ENCODE results near the gene CNIH1.
"Not testable (repeated sequence)": the region's sequence is repeated elsewhere in the genome, so short reads cannot be mapped to it uniquely, and the experiment has no call there.

CNIH1 gene

DNA sequence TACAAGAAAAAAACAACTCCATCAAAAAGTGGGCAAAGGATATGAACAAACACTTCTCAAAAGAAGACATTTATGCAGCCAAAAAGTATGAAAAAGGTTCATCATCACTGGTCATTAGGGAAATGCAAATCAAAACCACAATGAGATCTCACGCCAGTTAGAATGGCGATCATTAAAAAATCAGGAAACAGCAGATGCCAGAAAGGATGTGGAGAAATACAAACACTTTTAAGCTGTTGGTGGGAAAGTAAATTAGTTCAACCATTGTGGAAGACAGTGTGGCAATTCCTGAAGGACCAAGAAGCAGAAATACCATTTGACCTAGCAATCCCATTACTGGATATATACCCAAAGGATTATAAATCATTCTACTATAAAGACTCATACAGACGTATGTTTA is 60.6 kb downstream of the CNIH1 start:
- not testable (repeated sequence) for DNase-seq (ENCODE audit: low read depth)

DNA sequence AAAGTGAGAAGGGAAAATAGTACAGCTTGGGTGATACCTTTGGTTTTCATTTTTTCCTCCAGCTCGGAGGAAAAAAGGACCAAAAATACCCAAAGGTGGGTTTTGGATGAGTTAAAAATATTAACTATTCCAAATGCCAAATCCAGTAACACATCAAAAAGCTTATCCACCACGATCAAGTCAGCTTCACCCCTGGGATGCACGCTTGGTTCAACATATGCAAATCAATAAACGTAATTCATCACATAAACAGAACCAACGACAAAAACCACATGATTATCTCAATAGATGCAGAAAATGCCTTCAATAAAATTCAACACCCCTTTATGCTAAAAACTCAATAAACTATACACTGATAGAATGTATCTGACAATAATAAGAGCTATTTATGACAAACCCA is 62.3 kb downstream of the CNIH1 start:
- not testable (repeated sequence) for DNase-seq (ENCODE audit: low read depth)

DNA sequence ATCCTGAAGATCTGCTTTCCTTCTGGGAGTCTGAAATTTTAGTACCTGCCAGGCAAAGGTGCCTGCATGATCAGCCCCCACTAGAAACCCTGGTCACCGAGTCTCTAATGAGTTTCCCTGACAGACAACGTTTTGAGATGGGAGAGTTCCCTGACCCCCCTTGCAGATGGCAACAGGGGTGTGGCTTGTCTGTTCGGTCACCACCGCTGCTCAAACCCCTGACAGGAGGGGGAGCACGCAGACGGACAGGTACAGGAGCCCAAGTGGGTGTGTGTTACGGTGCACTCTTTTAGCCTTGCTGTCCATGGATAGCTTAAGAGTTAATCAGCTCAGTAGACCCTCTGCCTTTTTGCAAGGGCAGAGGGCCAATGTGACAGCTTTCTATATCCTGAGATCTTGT is 63.7 kb downstream of the CNIH1 start:
- DNase-seq (ENCODE audit: low read depth), result no peak

DNA sequence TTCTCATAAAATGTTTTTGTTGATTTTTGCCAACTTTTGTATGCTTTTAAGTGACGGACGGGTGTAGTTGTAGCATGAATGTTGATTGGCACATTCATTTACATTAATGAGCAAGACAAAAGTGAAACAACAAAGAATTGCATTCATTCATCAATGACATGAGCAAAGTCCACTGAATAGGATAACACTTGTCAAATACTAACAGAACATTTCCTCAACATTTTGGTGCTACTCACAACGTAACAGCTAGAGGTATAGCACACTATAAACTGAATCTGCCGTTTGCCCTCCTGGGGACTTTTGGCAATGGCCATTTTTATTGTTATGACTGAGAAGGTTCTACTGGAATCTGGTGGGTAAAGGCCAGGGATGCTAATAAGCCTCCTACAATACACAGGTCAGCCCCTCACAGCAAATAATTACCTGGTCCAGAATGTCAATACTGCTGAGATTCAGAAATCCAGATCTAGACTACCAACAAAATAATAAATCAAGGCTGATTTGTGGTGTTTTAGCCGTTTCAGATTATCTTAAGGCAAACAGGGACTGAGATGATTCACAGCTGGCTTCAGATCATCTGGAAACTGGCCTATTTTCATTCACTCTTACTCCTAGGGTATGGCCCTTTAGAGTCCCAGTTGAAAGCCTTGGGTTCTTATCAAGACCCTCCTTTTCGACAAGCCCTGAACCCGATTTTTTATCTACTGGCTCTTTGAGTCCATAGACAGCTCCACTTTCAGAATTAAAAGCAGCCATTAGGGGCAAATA is 66.9 kb downstream of the CNIH1 start:
- DNase-seq (ENCODE audit: low read depth), result no peak

Data from activated T-cell treated with anti-CD3 and anti-CD28 coated beads for 48 hours (primary cell).